Heart left ventricle (tissue), 16 donors: ENCODE data around the gene KIF26A. TPM values are rescaled to one million over a fixed set of nuclear protein-coding genes. Genes with fewer than 3 reads are reported as not detected.

Experiments
- ATAC-seq, 4 donors: fragments of 200-7000 bp; cut with Tn5 transposase; one replicate each; pipeline ENCODE4 v1.9.1; 2020 to 2022; ENCODE audit warnings: moderate library complexity in 4 of 4, mild to moderate bottlenecking in 3 of 4, moderate number of reproducible peaks in 1 of 4
- DNase-seq, 5 donors: peaks; one replicate each; pipeline ENCODE4 v3.0.0-alpha.2; 2020
- H3K27ac ChIP-seq, 12 donors: fragments of 200-600 bp; sonication (generic) in 4 of 12; one replicate each; pipeline versions ENCODE4 v1.5.0 to v1.8.0; 2016 to 2022; ENCODE audit warnings: mild to moderate bottlenecking in 2 of 12
- H3K27me3 ChIP-seq, 9 donors: fragments of 200-600 bp; sonication (generic) in 2 of 9; one replicate each; pipeline versions ENCODE4 v1.5.1 to v1.8.0; 2016 to 2022; ENCODE audit warnings: mild to moderate bottlenecking in 3 of 9
- H3K36me3 ChIP-seq, 9 donors: fragments of 200-600 bp; sonication (generic) in 2 of 9; one replicate each; pipeline versions ENCODE4 v1.5.0 to v1.8.0; 2018 to 2022; ENCODE audit warnings: mild to moderate bottlenecking in 2 of 9
- H3K4me1 ChIP-seq, 12 donors: fragments of 200-600 bp; sonication (generic) in 4 of 12; one replicate each; pipeline versions ENCODE4 v1.5.0 to v1.8.0; 2016 to 2022; ENCODE audit warnings: mild to moderate bottlenecking in 3 of 12
- H3K4me3 ChIP-seq, 12 donors: fragments of 200-600 bp; sonication (generic) in 4 of 12; one replicate each; pipeline versions ENCODE4 v1.5.0 to v1.8.0; 2017 to 2022; ENCODE audit warnings: mild to moderate bottlenecking in 9 of 12, moderate library complexity in 4 of 12
- H3K9me3 ChIP-seq, 12 donors: fragments of 200-600 bp; sonication (generic) in 4 of 12; one replicate each; pipeline versions ENCODE4 v1.5.0 to v1.8.0; 2016 to 2022; ENCODE audit warnings: mild to moderate bottlenecking in 1 of 12
- POLR2A ChIP-seq, 2 donors: fragments of 450-650 bp; IDR thresholded peaks; one replicate each; pipeline ENCODE4 v1.6.1; 2017; ENCODE audit warnings: antibody characterized with exemption in 2 of 2, mild to moderate bottlenecking in 2 of 2, moderate library complexity in 2 of 2
- WGBS, 4 donors: extraction: QIAGEN DNeasy Blood & Tissue Kit in 2 of 4; methylation state at CpG; one replicate each; pipeline versions ENCODE4 v1.1.5 to v1.1.7; 2013 to 2018; 5-methylcytosine and 5-hydroxymethylcytosine counted together
- intact Hi-C, 10 donors: fragments of 100-400 bp; cut with DNase I; formaldehyde crosslinking; loops; one replicate each; pipeline versions ENCODE4 v1.11.1 to v1.14.2; 2022
- polyA plus RNA-seq, 2 donors: library from polyadenylated mRNA; stranded (reverse); fragments of 200-250 nt; gene quantifications; one replicate each; pipeline ENCODE4 v1.2.3, GENCODE V29; 2013
- total RNA-seq, 9 donors: library from RNA; depleted of rRNA in 2 of 9; stranded (reverse); fragments of >200 nt in 2 of 9; fragmentation: NEBNext Ultra II Directional in 3 of 9; extraction: Animal tissue kit (Norgen Biotek cat#: 25700) in 3 of 9; gene quantifications; one replicate each; pipeline versions ENCODE4 v1.1.0 to v1.2.4, GENCODE V29; 2016 to 2023
- TF ChIP-seq, protein P1 (sequence below), 12 donors: fragments of 200-600 bp; sonication (generic) in 4 of 12; IDR thresholded peaks; one replicate each; pipeline versions ENCODE4 v1.5.0 to v1.8.0; 2018 to 2022; ENCODE audit warnings: antibody characterized with exemption in 12 of 12, mild to moderate bottlenecking in 5 of 12
- donor health status: ischemic (EF 13 %, LVEDD 7.1; RV severe dilation, severe dysfunction).
- donor health status: healthy with polysubstance abuse.
- donor health status: DM: no; HTN: yes; CAD: no.
- donor health status: DM: no; HTN: no; CAD: no.
- donor health status: ischemic (EF 25% LVEDD 6.9; RV normal size, moderate dysfunction).
- donor health status: ischemic (EF 25% LVEDD 5.7; RV mildly dilated, moderate dysfunction).
- donor health status: healthy.
- donor health status: DM: yes; HTN: yes; CAD: no.
- donor health status: ischemic (EF 35%, LVEDD 5.7; RV mildly dilated, moderate dysfunction).
- donor health status: nonischemic (EF 11% LVEDD 7.7; RV severe dilation, severe dysfunction).
- donor health status: DM: yes; HTN: yes; CAD: no.
- donor health status: PGD.
- donor health status: ischemic (EF 29% LVEDD 5.4; RV normal size, mild dysfunction).
- donor health status: nonischemic (EF 23%, LVEDD 6.1; RV moderate dilation, normal function).

The KIF26A gene
- total and polyA plus RNA-seq, 11 donors = 4.9 to 12.6 (median 7.8) TPM

DNA sequence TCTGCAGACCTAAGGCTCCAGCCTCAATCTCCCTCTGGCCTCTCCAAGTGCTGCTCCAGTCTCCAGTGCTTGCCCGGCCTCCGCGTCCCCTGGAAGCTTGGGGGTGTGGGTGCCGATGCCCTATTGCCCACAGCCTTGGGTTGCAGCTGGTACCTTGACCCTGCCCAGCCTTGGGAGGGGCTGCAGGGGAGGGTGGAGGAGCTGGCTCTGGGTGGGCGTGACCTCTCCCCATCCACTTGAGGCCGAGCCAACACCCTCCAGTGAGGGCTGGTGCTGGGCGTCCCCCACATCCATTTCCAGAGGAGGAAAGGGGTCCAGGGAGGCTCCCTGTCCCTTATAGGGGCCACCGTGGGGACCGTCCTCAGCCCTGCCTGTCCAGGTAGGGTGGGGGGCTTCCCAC is 24.1 kb downstream of the KIF26A start:
- H3K4me3 ChIP-seq = no peak overlapping the region
- H3K4me1 ChIP-seq = peaks cover 0 to 17% (median 7%) of the 10 kb centered on the region in 12 donors
- no peaks in the 10 kb centered on the region for H3K27me3 ChIP-seq
- H3K9me3 ChIP-seq = no peaks in the 10 kb centered on the region
- DNase-seq = no peak
- intact Hi-C loops = no loop called here
- H3K36me3 ChIP-seq = peaks cover 0 to 6% (median 0%) of the 10 kb centered on the region in 9 donors
- no peak for TF ChIP-seq POLR2A (IDR thresholded peaks at IDR 0.05)
- TF ChIP-seq, protein P1, sequence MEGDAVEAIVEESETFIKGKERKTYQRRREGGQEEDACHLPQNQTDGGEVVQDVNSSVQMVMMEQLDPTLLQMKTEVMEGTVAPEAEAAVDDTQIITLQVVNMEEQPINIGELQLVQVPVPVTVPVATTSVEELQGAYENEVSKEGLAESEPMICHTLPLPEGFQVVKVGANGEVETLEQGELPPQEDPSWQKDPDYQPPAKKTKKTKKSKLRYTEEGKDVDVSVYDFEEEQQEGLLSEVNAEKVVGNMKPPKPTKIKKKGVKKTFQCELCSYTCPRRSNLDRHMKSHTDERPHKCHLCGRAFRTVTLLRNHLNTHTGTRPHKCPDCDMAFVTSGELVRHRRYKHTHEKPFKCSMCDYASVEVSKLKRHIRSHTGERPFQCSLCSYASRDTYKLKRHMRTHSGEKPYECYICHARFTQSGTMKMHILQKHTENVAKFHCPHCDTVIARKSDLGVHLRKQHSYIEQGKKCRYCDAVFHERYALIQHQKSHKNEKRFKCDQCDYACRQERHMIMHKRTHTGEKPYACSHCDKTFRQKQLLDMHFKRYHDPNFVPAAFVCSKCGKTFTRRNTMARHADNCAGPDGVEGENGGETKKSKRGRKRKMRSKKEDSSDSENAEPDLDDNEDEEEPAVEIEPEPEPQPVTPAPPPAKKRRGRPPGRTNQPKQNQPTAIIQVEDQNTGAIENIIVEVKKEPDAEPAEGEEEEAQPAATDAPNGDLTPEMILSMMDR (IDR thresholded peaks at IDR 0.05) = no peak
- WGBS, 4 donors = 85 to 93% (median 89%) methylated on average over 7 to 9 of the region's 9 CpGs
- no peak for ATAC-seq
- H3K27ac ChIP-seq = no peak overlapping the region

DNA sequence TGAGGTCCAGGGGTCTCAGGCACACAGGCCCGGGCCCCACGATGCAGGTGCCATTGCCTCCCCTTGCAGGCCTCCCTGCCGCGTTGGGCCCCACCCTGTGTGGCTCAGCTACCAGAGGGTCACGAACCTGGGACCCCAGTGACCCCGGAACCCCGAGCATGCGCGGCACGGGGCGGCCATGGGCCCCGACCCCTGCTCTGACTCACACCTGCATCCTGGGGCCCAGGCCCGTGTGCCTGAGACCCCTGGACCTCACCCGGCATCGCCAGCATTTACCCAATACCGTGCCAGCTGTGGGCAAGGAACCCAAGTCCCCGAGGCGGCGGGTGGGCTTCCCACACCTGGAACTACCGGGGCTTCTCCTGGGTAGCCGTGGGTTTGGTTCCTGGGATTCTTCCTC is 25.2 kb downstream of the KIF26A start:
- H3K27ac ChIP-seq = no peak overlapping the region
- no peak for TF ChIP-seq POLR2A (IDR thresholded peaks at IDR 0.05)
- TF ChIP-seq, protein P1 (IDR thresholded peaks at IDR 0.05) = no peak
- DNase-seq = no peak
- no peak for ATAC-seq
- peaks cover 0 to 15% (median 4%) of the 10 kb centered on the region in 12 donors for H3K4me1 ChIP-seq
- no peaks in the 10 kb centered on the region for H3K9me3 ChIP-seq
- intact Hi-C loops = no loop called here
- no peaks in the 10 kb centered on the region for H3K27me3 ChIP-seq
- H3K4me3 ChIP-seq = no peak overlapping the region
- peaks cover 0 to 10% (median 0%) of the 10 kb centered on the region in 9 donors for H3K36me3 ChIP-seq
- 84 to 94% (median 88%) methylated on average over 6 to 21 of the region's 21 CpGs for WGBS, 4 donors

DNA sequence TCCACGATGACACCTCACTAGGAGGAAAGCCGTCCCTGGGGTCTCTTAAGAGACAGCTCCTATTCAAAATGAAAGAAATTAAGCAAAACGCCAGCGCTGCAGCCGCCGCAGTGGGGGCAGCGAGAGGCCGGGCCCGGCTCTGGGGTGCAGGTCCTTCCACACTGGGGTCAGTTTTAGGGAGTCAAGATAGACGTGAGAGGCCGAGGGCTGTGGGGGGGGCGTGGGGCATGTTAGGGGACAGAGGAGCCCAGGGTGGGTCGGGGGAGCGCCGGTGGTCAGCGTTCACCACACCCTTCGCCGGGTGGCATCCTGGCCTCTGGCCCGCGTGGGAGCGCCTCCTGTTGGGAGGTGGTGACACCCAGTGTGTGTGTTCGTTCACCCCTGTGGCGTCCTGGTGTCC is 25.7 kb downstream of the KIF26A start:
- Histone ChIP-seq H3K4me3 (no peak overlapping the region), H3K9me3 (no peaks in the 10 kb centered on the region), H3K4me1 (peaks cover 0 to 15% (median 4%) of the 10 kb centered on the region in 12 donors), H3K36me3 (peaks cover 0 to 10% (median 0%) of the 10 kb centered on the region in 9 donors), H3K27ac (no peak overlapping the region), H3K27me3 (no peaks in the 10 kb centered on the region)
- DNase-seq = no peak
- 82 to 84% (median 83%) methylated on average over 20 to 23 of the region's 23 CpGs for WGBS, 4 donors
- intact Hi-C loops = no loop called here
- TF ChIP-seq POLR2A (IDR thresholded peaks at IDR 0.05) = no peak
- TF ChIP-seq, protein P1 (IDR thresholded peaks at IDR 0.05) = no peak
- ATAC-seq = no peak

DNA sequence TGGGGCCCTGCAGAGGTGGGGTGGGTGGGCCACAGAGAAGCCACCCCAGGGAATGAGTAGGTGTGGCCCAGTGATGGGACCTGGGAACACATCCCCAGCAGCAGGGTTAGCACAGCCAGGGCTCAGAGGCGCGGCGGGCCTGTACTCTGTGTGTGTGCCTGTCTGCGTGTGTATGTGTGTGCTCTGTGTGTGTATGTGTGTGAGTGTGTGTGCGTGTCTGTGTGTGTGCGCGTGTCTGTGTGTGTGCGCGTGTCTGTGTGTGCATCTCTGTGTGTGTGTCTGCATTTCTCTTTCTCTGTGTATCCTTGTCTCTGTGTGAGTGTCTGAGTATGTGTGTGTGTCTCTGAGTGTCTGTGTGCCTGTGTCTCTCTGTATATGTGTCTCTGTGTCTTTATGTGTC is 26.1 kb downstream of the KIF26A start:
- Histone ChIP-seq H3K9me3 (no peaks in the 10 kb centered on the region), H3K27me3 (no peaks in the 10 kb centered on the region), H3K4me3 (no peak overlapping the region), H3K36me3 (peaks cover 0 to 10% (median 0%) of the 10 kb centered on the region in 9 donors), H3K27ac (no peak overlapping the region), H3K4me1 (peaks cover 0 to 17% (median 7%) of the 10 kb centered on the region in 12 donors)
- no peak for DNase-seq
- intact Hi-C loops = no loop called here
- no peak for TF ChIP-seq POLR2A (IDR thresholded peaks at IDR 0.05)
- TF ChIP-seq, protein P1 (IDR thresholded peaks at IDR 0.05) = no peak
- ATAC-seq = no peak
- 77 to 83% (median 79%) methylated on average over 9 of the region's 9 CpGs for WGBS, 4 donors
